H1 (cell line): ENCODE results near the gene TMEM132A. TPM values are rescaled to one million over a fixed set of nuclear protein-coding genes. Genes with fewer than 3 reads are reported as not detected.

ENCODE experiments used
- CTBP2 ChIP-seq: IDR thresholded peaks from 2 replicates; pipeline ENCODE4 v1.7.0; 2011; ENCODE audit warnings: borderline replicate concordance, mild to moderate bottlenecking, moderate library complexity, mixed read lengths, low read length; ENCODE audit not compliant: insufficient read depth, insufficient read length
- polyA plus RNA-seq, 7 experiments: library from polyadenylated mRNA; depleted of rRNA in 3 of 7; stranded (reverse) in 5 of 7; unstranded in 2 of 7; fragments of >200 nt in 5 of 7; fragments of 200-250 nt in 2 of 7; gene quantifications; 1 replicate in 5 of 7; 2 replicates in 1 of 7; 4 replicates in 1 of 7; pipeline versions ENCODE4 v1.2.1 to v1.2.3, GENCODE V29; 2011 to 2013; ENCODE audit warnings: missing spikeins in 2 of 7, mixed read lengths in 2 of 7
- total RNA-seq: library from RNA; stranded (reverse); fragmentation: NEBNext Ultra II Directional; extraction: Animal tissue kit (Norgen Biotek cat#: 25700); gene quantifications from 2 replicates; pipeline ENCODE4 v1.2.1, GENCODE V29; 2021

Gene TMEM132A
- total and polyA plus RNA-seq, 2 of the 8 experiments (the other 6 are each of a cell fraction or from before 2014, with no cell fraction given): 46.6 to 97.9 TPM

DNA sequence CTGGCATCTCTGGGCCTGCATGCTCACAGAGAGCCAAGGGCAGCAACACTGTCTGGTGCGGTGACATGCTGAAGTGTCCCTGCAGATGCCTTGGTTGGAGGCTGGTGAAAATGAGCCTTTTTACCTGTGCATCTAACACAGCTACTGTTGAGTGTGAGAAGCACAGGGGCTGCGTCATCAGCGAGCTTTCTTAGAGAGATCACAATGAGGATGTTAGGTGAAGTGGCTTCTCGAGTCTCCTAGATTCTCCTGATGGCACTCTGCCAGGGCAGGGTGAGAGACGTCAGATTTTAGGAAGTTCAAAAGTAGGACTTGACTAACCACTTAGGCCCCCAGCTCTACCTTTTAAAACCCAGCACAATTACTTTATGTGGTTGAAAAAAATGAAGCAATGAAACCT is 31.3 kb downstream of the TMEM132A start (continued):
- no peak for TF ChIP-seq CTBP2
